DMS53 treated with DMSO at 0.1 percent for 48 hours (cell line): Measurements from ENCODE around the gene MUC5AC.
"Not testable (repeated sequence)": the region's sequence is repeated elsewhere in the genome, so short reads cannot be mapped to it uniquely, and the experiment has no call there.

Source experiments
- DNase-seq: peaks from one replicate; lab custom pipeline; 2025; ENCODE audit not compliant: unreplicated experiment; lab: John Stamatoyannopoulos, UW

The MUC5AC gene

DNA sequence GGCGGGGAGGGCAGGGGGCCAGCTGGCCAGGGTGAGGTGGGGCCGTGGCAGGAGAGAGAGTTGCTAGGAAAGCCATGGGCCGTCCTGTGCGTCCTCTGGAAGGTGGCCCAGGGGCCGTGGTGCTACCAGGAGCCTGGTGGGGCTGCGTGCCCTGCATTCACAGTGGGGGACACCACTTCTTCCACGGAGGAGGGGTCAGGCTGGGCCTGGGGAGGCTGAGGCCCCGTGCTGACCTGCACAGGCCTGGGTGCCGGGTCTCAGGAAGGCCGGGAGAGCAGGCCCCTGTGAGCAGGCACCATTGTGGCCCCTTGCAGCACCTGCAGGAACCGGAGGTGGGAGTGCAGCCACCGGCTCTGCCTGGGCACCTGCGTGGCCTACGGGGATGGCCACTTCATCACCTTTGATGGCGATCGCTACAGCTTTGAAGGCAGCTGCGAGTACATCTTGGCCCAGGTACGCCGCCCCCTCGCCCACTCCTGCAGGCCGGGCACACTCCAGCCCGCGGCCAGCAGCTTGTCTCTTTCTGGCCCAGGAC is 77.1 kb downstream of the MUC5AC start:
- no peak for DNase-seq

- DNase-seq: no peak
Observed at GRCh38 chr11:1235306-1235900, 77.7 kb downstream of the MUC5AC start.

DNA sequence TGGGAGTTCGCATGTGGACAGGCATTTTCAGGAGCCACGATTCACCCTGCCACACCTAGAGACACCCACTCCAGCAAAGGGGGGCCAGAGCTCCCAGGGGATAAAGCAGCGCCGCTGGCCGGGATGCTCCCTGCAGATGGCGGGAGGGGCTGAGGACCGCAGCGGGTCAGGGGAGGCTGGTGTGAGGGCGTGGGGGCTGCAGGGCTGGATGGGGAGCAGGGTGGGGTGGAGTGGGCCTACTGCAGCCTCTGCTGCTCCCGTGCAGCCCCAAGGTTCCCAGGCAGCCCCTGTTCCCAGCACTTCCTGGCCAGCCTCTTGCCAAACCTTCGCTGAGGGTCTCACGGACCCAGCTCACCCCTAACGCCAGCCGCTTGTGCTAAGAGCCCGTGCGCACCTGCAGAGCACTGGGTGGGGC is 78.2 kb downstream of the MUC5AC start:
- no peak for DNase-seq

DNA sequence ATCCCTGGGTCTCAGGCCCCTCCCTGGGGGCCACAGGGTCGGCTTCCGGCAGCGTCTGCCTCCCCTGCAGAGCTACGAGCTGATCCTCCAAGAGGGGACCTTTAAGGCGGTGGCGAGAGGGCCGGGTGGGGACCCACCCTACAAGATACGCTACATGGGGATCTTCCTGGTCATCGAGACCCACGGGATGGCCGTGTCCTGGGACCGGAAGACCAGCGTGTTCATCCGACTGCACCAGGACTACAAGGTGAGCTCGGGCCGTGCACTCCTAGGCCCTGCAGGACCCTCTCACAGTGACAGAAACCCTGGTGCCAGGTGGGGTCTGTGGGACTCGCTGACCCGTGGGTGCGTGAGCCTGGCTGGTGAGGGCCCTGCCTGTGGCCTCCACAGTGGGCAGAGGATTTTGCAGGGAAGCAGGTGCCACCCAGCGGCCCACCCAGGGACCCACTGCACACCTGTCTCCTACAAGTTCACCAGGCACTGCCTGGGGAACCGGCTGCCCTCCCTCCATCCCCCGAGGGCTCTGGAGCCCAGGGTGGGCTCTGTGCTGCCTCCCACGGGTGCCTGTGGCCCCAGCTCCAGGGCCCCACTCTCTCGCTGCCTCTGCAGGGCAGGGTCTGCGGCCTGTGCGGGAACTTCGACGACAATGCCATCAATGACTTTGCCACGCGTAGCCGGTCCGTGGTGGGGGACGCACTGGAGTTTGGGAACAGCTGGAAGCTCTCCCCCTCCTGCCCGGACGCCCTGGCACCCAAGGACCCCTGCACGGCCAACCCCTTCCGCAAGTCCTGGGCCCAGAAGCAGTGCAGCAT is 78.8 kb downstream of the MUC5AC start:
- DNase-seq: no peak

DNA sequence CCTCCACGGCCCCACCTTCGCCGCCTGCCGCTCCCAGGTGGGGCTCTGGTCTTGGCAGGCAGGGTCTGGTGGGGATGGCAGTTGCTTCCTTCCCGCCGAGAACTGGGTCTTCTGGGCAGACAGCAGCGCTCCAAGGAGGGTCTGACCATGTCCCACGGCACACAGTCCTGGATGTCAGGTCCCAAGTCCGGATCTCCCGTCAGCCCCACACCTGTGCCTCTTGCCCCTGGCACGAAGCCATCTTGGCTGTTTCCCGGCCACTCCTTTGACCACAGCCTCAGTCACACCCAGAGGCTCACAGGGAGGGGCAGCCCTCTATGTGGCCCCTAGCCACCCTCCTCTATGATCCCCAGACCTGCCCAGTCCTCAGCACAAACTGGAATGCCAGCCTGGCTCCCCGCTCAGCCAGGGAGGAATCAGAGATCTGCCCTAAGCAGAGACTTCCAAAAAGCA is 79.4 kb downstream of the MUC5AC start:
- DNase-seq: no peak

- no peak for DNase-seq
Observed at GRCh38 chr11:1237851-1238250, 80.1 kb downstream of the MUC5AC start.

GRCh38 chr11:1238767-1239595 is 81.2 kb downstream of the MUC5AC start:
- DNase-seq: no peak

- DNase-seq: no peak
Observed at GRCh38 chr11:1239596-1240205, 81.9 kb downstream of the MUC5AC start.

DNA sequence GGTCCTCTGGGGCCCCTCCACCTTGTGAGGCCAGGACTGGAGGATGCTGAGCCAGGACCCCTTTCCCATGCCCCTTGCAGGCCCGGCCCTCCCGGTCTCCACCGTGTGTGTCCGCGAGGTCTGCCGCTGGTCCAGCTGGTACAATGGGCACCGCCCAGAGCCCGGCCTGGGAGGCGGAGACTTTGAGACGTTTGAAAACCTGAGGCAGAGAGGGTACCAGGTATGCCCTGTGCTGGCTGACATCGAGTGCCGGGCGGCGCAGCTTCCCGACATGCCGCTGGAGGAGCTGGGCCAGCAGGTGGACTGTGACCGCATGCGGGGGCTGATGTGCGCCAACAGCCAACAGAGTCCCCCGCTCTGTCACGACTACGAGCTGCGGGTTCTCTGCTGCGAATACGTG is 83.0 kb downstream of the MUC5AC start:
- no peak for DNase-seq

DNA sequence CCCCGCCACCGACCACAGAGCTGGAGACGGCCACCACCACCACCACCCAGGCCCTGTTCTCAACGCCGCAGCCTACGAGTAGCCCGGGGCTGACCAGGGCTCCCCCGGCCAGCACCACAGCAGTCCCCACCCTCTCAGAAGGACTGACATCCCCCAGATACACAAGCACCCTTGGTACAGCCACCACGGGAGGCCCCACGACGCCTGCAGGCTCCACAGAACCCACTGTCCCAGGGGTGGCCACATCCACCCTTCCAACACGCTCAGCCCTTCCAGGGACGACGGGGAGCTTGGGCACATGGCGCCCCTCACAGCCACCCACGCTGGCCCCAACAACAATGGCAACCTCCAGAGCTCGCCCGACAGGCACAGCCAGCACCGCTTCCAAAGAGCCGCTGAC is 84.0 kb downstream of the MUC5AC start:
- no peak for DNase-seq

GRCh38 chr11:1242289-1242688 is 84.5 kb downstream of the MUC5AC start:
- no peak for DNase-seq

DNA sequence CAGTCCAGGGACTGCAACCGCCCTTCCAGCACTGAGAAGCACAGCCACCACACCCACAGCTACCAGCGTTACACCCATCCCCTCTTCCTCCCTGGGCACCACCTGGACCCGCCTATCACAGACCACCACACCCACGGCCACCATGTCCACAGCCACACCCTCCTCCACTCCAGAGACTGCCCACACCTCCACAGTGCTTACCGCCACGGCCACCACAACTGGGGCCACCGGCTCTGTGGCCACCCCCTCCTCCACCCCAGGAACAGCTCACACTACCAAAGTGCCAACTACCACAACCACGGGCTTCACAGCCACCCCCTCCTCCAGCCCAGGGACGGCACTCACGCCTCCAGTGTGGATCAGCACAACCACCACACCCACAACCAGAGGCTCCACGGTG is 85.0 kb downstream of the MUC5AC start:
- not testable (repeated sequence) for DNase-seq

DNA sequence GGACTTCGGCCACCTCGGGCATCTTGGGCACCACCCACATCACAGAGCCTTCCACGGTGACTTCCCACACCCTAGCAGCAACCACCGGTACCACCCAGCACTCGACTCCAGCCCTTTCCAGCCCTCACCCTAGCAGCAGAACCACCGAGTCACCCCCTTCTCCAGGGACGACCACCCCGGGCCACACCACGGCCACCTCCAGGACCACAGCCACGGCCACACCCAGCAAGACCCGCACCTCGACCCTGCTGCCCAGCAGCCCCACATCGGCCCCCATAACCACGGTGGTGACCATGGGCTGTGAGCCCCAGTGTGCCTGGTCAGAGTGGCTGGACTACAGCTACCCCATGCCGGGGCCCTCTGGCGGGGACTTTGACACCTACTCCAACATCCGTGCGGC is 85.8 kb downstream of the MUC5AC start:
- not testable (repeated sequence) for DNase-seq

GRCh38 chr11:1244557-1244956 is 86.8 kb downstream of the MUC5AC start:
- DNase-seq: not testable (repeated sequence)

DNA sequence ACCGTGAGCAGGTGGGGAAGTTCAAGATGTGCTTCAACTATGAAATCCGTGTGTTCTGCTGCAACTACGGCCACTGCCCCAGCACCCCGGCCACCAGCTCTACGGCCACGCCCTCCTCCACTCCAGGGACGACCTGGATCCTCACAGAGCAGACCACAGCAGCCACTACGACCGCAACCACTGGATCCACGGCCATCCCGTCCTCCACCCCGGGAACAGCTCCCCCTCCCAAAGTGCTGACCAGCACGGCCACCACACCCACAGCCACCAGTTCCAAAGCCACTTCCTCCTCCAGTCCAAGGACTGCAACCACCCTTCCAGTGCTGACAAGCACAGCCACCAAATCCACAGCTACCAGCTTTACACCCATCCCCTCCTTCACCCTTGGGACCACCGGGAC is 88.0 kb downstream of the MUC5AC start:
- not testable (repeated sequence) for DNase-seq

- not testable (repeated sequence) for DNase-seq
Observed at GRCh38 chr11:1246301-1246700, 88.5 kb downstream of the MUC5AC start.

DNA sequence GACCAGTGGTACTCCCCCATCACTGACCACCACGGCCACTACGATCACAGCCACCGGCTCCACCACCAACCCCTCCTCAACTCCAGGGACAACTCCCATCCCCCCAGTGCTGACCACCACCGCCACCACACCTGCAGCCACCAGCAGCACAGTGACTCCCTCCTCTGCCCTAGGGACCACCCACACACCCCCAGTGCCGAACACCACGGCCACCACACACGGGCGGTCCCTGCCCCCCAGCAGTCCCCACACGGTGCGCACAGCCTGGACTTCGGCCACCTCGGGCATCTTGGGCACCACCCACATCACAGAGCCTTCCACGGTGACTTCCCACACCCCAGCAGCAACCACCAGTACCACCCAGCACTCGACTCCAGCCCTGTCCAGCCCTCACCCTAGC is 89.3 kb downstream of the MUC5AC start:
- DNase-seq: not testable (repeated sequence)

DNA sequence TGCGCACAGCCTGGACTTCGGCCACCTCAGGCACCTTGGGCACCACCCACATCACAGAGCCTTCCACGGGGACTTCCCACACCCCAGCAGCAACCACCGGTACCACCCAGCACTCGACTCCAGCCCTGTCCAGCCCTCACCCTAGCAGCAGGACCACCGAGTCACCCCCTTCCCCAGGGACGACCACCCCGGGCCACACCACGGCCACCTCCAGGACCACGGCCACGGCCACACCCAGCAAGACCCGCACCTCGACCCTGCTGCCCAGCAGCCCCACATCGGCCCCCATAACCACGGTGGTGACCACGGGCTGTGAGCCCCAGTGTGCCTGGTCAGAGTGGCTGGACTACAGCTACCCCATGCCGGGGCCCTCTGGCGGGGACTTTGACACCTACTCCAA is 91.2 kb downstream of the MUC5AC start:
- not testable (repeated sequence) for DNase-seq

- DNase-seq: not testable (repeated sequence)
Observed at GRCh38 chr11:1250411-1250810, 92.7 kb downstream of the MUC5AC start.
